IMR-90 (cell line): ENCODE data around the gene TBC1D1. TPM values are rescaled to one million over a fixed set of nuclear protein-coding genes. Genes with fewer than 3 reads are reported as not detected.

ENCODE experiments used
- ATAC-seq: fragments of 200-7000 bp; cut with Tn5 transposase; 2 replicates; pipeline ENCODE4 v1.9.1; 2020; ENCODE audit warnings: low read depth, mild to moderate bottlenecking, moderate library complexity
- BruUV-seq: library from RNA; stranded (reverse); fragments of 400-500 nt; replicated peaks from 2 replicates; lab custom pipeline; 2021; lab: Mats Ljungman, UMichigan
- CTCF ChIA-PET: fragments of 300-600 bp; formaldehyde crosslinking; extraction: SDS; loops from one replicate; lab custom pipeline; 2021; ENCODE audit warnings: antibody characterized with exemption; lab: Yijun Ruan, JAX
- POLR2A ChIA-PET: fragments of 300-600 bp; sonication (Branson Sonifier 250); formaldehyde crosslinking; loops from one replicate; lab custom pipeline; 2022; ENCODE audit warnings: antibody characterized with exemption; ENCODE audit not compliant: unreplicated experiment; lab: Charles Lee
- DNase-seq: peaks from one replicate; pipeline ENCODE4 v3.0.0; 2013
- H2AFZ ChIP-seq: replicated peaks from 2 replicates; pipeline ENCODE3; 2013; ENCODE audit warnings: low read length, mild to moderate bottlenecking; ENCODE audit not compliant: poor library complexity
- H2AK5ac ChIP-seq: 2 replicates; pipeline ENCODE4 v1.6.1; 2013; ENCODE audit warnings: low read depth, low read length, inconsistent platforms
- H2AK9ac ChIP-seq: replicated peaks from 2 replicates; pipeline ENCODE3; 2013; ENCODE audit warnings: mild to moderate bottlenecking, low read depth, low read length, moderate library complexity; ENCODE audit not compliant: poor library complexity
- H2BK120ac ChIP-seq: 2 replicates; pipeline ENCODE4 v1.6.1; 2013; ENCODE audit warnings: low read depth, low read length, inconsistent platforms
- H2BK15ac ChIP-seq: 3 replicates; pipeline ENCODE4 v1.6.1; 2013; ENCODE audit warnings: low read depth, low read length, inconsistent platforms
- H2BK20ac ChIP-seq: 2 replicates; pipeline ENCODE4 v1.6.1; 2013; ENCODE audit warnings: low read depth, mild to moderate bottlenecking, inconsistent platforms, low read length, moderate library complexity
- H2BK5ac ChIP-seq: 2 replicates; pipeline ENCODE4 v1.6.1; 2013; ENCODE audit warnings: mild to moderate bottlenecking, low read depth, low read length, inconsistent platforms; ENCODE audit not compliant: poor library complexity, severe bottlenecking
- H3K14ac ChIP-seq: replicated peaks from 2 replicates; pipeline ENCODE4 v1.6.1; 2013; ENCODE audit warnings: low read depth, low read length, inconsistent platforms
- H3K18ac ChIP-seq: 2 replicates; pipeline ENCODE4 v1.6.1; 2013; ENCODE audit warnings: low read depth, low read length, control low read depth
- H3K23ac ChIP-seq: 2 replicates; pipeline ENCODE4 v1.6.1; 2013; ENCODE audit warnings: low read depth, low read length, inconsistent platforms
- H3K27ac ChIP-seq: 2 replicates; pipeline ENCODE4 v1.5.1; 2013; ENCODE audit warnings: mild to moderate bottlenecking, control low read depth, low read length; ENCODE audit not compliant: insufficient read depth
- H3K27me3 ChIP-seq: 2 replicates; pipeline ENCODE4 v1.6.1; 2013; ENCODE audit warnings: low read length; ENCODE audit not compliant: control insufficient read depth, insufficient read depth
- H3K36me3 ChIP-seq: 2 replicates; pipeline ENCODE4 v1.6.1; 2013; ENCODE audit warnings: low read length, mixed read lengths; ENCODE audit not compliant: control insufficient read depth, insufficient read depth
- H3K4ac ChIP-seq: 2 replicates; pipeline ENCODE4 v1.6.1; 2013; ENCODE audit warnings: low read depth, low read length, inconsistent platforms
- H3K4me1 ChIP-seq: 2 replicates; pipeline ENCODE4 v1.6.1; 2013; ENCODE audit warnings: low read length, mixed read lengths; ENCODE audit not compliant: control insufficient read depth, insufficient read depth
- H3K4me2 ChIP-seq: 2 replicates; pipeline ENCODE4 v1.6.1; 2013; ENCODE audit warnings: low read depth, mild to moderate bottlenecking, control low read depth, low read length, moderate library complexity
- H3K4me3 ChIP-seq: 2 replicates; pipeline ENCODE4 v1.5.1; 2013; ENCODE audit warnings: low read depth, mild to moderate bottlenecking, control low read depth, low read length, moderate library complexity; ENCODE audit not compliant: insufficient read depth
- H3K56ac ChIP-seq: 2 replicates; pipeline ENCODE4 v1.6.1; 2013; ENCODE audit warnings: low read length, inconsistent platforms; ENCODE audit not compliant: insufficient read depth; ENCODE audit errors: extremely low read depth
- H3K79me1 ChIP-seq, 2 experiments: 2 replicates each; pipeline ENCODE4 v1.6.1; 2013; ENCODE audit warnings: low read length in 2 of 2, inconsistent platforms in 1 of 2, low read depth in 1 of 2
- H3K9ac ChIP-seq: 2 replicates; pipeline ENCODE4 v1.6.1; 2013; ENCODE audit warnings: low read depth, low read length, control low read depth
- H3K9me1 ChIP-seq: 2 replicates; pipeline ENCODE4 v1.6.1; 2013; ENCODE audit warnings: low read length, inconsistent platforms; ENCODE audit not compliant: insufficient read depth
- H3K9me3 ChIP-seq: 2 replicates; pipeline ENCODE4 v1.6.1; 2013; ENCODE audit warnings: low read length; ENCODE audit not compliant: control insufficient read depth, insufficient read depth
- H4K20me1 ChIP-seq: 2 replicates; pipeline ENCODE4 v1.6.1; 2013; ENCODE audit warnings: low read length, inconsistent platforms; ENCODE audit not compliant: insufficient read depth
- H4K5ac ChIP-seq: 2 replicates; pipeline ENCODE4 v1.6.1; 2013; ENCODE audit warnings: mild to moderate bottlenecking, low read depth, low read length, control low read depth
- H4K8ac ChIP-seq, 2 experiments: 2 replicates each; pipeline ENCODE4 v1.6.1; 2013; ENCODE audit warnings: low read depth in 2 of 2, low read length in 2 of 2, control low read depth in 1 of 2, inconsistent platforms in 1 of 2
- H4K91ac ChIP-seq: 2 replicates; pipeline ENCODE4 v1.6.1; 2013; ENCODE audit warnings: low read depth, low read length, inconsistent platforms; ENCODE audit not compliant: insufficient read depth
- BHLHE40 ChIP-seq: fragments of 150-350 bp; IDR thresholded peaks from 2 replicates; pipeline ENCODE4 v1.6.1; 2016; ENCODE audit warnings: mild to moderate bottlenecking, low read depth, low read length
- CEBPB ChIP-seq: IDR thresholded peaks from 2 replicates; pipeline ENCODE4 v1.6.1; 2012; ENCODE audit warnings: low read depth, low read length, improper control_type of control experiment
- MXI1 ChIP-seq: IDR thresholded peaks from 2 replicates; pipeline ENCODE4 v1.6.1; 2012; ENCODE audit warnings: low read depth, mild to moderate bottlenecking, low read length, moderate library complexity, borderline replicate concordance
- NFE2L2 ChIP-seq: fragments of 150-350 bp; IDR thresholded peaks from 2 replicates; pipeline ENCODE4 v1.6.1; 2016; ENCODE audit warnings: low read depth, mild to moderate bottlenecking, low read length
- POLR2A ChIP-seq: IDR thresholded peaks from 2 replicates; pipeline ENCODE4 v1.6.1; 2012; ENCODE audit warnings: mild to moderate bottlenecking, low read depth, low read length
- RCOR1 ChIP-seq: IDR thresholded peaks from 2 replicates; pipeline ENCODE4 v1.6.1; 2012; ENCODE audit warnings: mild to moderate bottlenecking, low read length, improper control_type of control experiment; ENCODE audit not compliant: insufficient replicate concordance
- RFX5 ChIP-seq: IDR thresholded peaks from 2 replicates; pipeline ENCODE4 v1.8.0; 2012; ENCODE audit warnings: low read depth, mild to moderate bottlenecking, low read length, moderate library complexity
- SMC3 ChIP-seq: fragments of 150-350 bp; IDR thresholded peaks from 2 replicates; pipeline ENCODE4 v1.6.1; 2016; ENCODE audit warnings: low read depth, mild to moderate bottlenecking, antibody characterized with exemption, low read length, moderate library complexity
- WGBS, 2 experiments: methylation state at CpG; one replicate each; pipeline versions ENCODE4 v1.1.5 to v1.1.7; 2013; ENCODE audit warnings: missing lambda C conversion rate in 2 of 2; ENCODE audit not compliant: insufficient read length in 1 of 2; ENCODE audit errors: extremely low coverage in 2 of 2; 5-methylcytosine and 5-hydroxymethylcytosine counted together
- dilution Hi-C: fragments of 300-500 bp; cut with HindIII; formaldehyde crosslinking; loops from one replicate; pipeline ENCODE4 v1.14.3; 2018; ENCODE audit warnings: low sequenced_read_pairs; ENCODE audit not compliant: unreplicated experiment
- in situ Hi-C: fragments of 300-500 bp; cut with MboI; formaldehyde crosslinking; loops from 3 replicates; pipeline ENCODE4 v1.14.3; 2019; ENCODE audit warnings: low sequenced_read_pairs, inconsistent platforms, mixed read lengths
- intact Hi-C: fragments of 100-400 bp; cut with micrococcal nuclease; formaldehyde crosslinking; loops from 2 replicates; pipeline ENCODE4 v1.10.0; 2022
- polyA plus RNA-seq, 3 experiments: library from polyadenylated mRNA; depleted of rRNA; stranded (reverse); fragments of >200 nt; gene quantifications; 2 replicates each; pipeline ENCODE4 v1.2.3, GENCODE V29; 2012; ENCODE audit warnings: low replicate concordance in 1 of 3
- total RNA-seq: library from RNA; depleted of rRNA; stranded (reverse); fragments of >200 nt; gene quantifications from 2 replicates; pipeline ENCODE4 v1.2.3, GENCODE V29; 2012
- TF ChIP-seq, protein P1 (sequence below): conservative IDR thresholded peaks from 2 replicates; pipeline ENCODE4 v1.5.1; 2012; ENCODE audit warnings: mild to moderate bottlenecking, low read depth, low read length, improper control_type of control experiment
- TF ChIP-seq, protein P2 (sequence below): fragments of 150-350 bp; IDR thresholded peaks from 2 replicates; pipeline ENCODE4 v1.6.1; 2016; ENCODE audit warnings: low read depth, mild to moderate bottlenecking, low read length, moderate library complexity, borderline replicate concordance
- TF ChIP-seq, protein P3 (sequence below): fragments of 150-350 bp; IDR thresholded peaks from 2 replicates; pipeline ENCODE4 v1.6.1; 2017; ENCODE audit warnings: mild to moderate bottlenecking, antibody characterized with exemption, low read length, low read depth

The TBC1D1 gene
- total and polyA plus RNA-seq, 2 of the 4 experiments (the other 2 are of a cell fraction), result 42.4 to 104 TPM

DNA sequence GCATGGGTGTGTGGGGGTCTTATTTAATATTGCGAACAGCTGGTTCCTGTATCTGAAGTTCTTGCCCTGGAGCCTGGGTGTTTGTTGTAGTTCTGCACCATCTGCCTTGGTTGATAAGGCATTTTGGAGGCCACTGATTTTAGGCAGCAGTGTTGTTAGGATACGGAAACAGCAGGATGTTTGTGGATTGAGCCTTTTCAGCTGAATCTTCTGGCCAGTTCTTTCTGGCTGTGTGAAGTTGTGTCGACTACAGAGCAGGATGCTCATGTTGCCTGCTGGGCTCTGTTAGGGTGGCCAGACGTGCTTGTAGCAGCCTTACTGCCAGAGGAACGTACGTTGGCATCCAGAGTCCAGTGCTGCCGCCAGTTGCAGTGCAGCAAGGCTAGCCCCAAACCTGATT lies 203.5 kb downstream of the TBC1D1 start:
- in situ Hi-C loops, result no loop called here
- Histone ChIP-seq H3K27ac (no peak overlapping the region), H3K14ac (no peak overlapping the region), H3K56ac (no peak overlapping the region), H2AFZ (no peak overlapping the region), H3K4me3 (no peak overlapping the region), H3K18ac (no peak overlapping the region; the same call in 1 of the 2 replicates), H2AK9ac (no peak overlapping the region), H3K23ac (no peak overlapping the region), H4K20me1 (no peaks in the 10 kb centered on the region), H2BK20ac (no peak overlapping the region), H3K36me3 (peaks cover 2% of the 10 kb centered on the region; the same call in 1 of the 2 replicates), H4K5ac (no peak overlapping the region), H2BK5ac (no peak overlapping the region), H4K91ac (no peak overlapping the region), H3K4me1 (peaks cover 18% of the 10 kb centered on the region), H2AK5ac (peak overlapping the region; percentile 61; the same call in 1 of the 2 replicates), H3K9me3 (no peaks in the 10 kb centered on the region), H2BK120ac (no peak overlapping the region), H3K9me1 (peaks cover 12% of the 10 kb centered on the region), H3K27me3 (no peaks in the 10 kb centered on the region), H2BK15ac (no peak overlapping the region), H4K8ac (no peak overlapping the region), H3K9ac (no peak overlapping the region), H3K4me2 (no peak overlapping the region), H3K4ac (peak overlapping the region; percentile 31), H3K79me1 (peaks cover 4 to 13% of the 10 kb centered on the region in 2 experiments; a peak in 2 of 4 replicates)
- intact Hi-C loops, result no loop called here
- ChIA-PET POLR2A (no interaction called here), CTCF (interaction anchor here (1.0 kb wide), 1 partner anchor 25 kb away, joined by 3 read pairs; no protein-coding TSS in a partner anchor)
- BruUV-seq, result no TSS peak
- 88% methylated on average over 4 of the region's 7 CpGs; no CpG with 5 or more reads in 1 of the 2 experiments for WGBS, 2 experiments
- dilution Hi-C loops, result no loop called here
- TF ChIP-seq, protein P1, sequence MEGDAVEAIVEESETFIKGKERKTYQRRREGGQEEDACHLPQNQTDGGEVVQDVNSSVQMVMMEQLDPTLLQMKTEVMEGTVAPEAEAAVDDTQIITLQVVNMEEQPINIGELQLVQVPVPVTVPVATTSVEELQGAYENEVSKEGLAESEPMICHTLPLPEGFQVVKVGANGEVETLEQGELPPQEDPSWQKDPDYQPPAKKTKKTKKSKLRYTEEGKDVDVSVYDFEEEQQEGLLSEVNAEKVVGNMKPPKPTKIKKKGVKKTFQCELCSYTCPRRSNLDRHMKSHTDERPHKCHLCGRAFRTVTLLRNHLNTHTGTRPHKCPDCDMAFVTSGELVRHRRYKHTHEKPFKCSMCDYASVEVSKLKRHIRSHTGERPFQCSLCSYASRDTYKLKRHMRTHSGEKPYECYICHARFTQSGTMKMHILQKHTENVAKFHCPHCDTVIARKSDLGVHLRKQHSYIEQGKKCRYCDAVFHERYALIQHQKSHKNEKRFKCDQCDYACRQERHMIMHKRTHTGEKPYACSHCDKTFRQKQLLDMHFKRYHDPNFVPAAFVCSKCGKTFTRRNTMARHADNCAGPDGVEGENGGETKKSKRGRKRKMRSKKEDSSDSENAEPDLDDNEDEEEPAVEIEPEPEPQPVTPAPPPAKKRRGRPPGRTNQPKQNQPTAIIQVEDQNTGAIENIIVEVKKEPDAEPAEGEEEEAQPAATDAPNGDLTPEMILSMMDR, result no peak
- no peak for TF ChIP-seq RCOR1
- no peak for TF ChIP-seq RFX5
- TF ChIP-seq BHLHE40, result no peak
- no peak for TF ChIP-seq CEBPB
- TF ChIP-seq, protein P2, sequence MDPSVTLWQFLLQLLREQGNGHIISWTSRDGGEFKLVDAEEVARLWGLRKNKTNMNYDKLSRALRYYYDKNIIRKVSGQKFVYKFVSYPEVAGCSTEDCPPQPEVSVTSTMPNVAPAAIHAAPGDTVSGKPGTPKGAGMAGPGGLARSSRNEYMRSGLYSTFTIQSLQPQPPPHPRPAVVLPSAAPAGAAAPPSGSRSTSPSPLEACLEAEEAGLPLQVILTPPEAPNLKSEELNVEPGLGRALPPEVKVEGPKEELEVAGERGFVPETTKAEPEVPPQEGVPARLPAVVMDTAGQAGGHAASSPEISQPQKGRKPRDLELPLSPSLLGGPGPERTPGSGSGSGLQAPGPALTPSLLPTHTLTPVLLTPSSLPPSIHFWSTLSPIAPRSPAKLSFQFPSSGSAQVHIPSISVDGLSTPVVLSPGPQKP, result no peak
- TF ChIP-seq MXI1, result no peak
- TF ChIP-seq POLR2A, result no peak
- no peak for TF ChIP-seq SMC3
- no peak for TF ChIP-seq NFE2L2
- TF ChIP-seq, protein P3, sequence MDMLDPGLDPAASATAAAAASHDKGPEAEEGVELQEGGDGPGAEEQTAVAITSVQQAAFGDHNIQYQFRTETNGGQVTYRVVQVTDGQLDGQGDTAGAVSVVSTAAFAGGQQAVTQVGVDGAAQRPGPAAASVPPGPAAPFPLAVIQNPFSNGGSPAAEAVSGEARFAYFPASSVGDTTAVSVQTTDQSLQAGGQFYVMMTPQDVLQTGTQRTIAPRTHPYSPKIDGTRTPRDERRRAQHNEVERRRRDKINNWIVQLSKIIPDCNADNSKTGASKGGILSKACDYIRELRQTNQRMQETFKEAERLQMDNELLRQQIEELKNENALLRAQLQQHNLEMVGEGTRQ, result no peak
- ATAC-seq (no peak), DNase-seq (no peak)
